ENCODE data around the gene GLDN.

- TF ChIP-seq POLR2A (IDR thresholded peaks at IDR 0.05; ENCODE audit: low read depth, low read length), result no peak
- TF ChIP-seq POLR2AphosphoS5 (IDR thresholded peaks at IDR 0.05; ENCODE audit: low read depth, low read length), result no peak
- no peak for TF ChIP-seq TAF1 (IDR thresholded peaks at IDR 0.05; ENCODE audit: borderline replicate concordance, low read depth, low read length)
These were observed 72.9 kb downstream of the GLDN start for GRCh38 chr15:51414256-51414860.
